ENCODE results near the gene NAV2.
A peak's percentile ranks its signal among the peaks of the same experiment; 100 is the strongest.

NAV2 gene

DNA sequence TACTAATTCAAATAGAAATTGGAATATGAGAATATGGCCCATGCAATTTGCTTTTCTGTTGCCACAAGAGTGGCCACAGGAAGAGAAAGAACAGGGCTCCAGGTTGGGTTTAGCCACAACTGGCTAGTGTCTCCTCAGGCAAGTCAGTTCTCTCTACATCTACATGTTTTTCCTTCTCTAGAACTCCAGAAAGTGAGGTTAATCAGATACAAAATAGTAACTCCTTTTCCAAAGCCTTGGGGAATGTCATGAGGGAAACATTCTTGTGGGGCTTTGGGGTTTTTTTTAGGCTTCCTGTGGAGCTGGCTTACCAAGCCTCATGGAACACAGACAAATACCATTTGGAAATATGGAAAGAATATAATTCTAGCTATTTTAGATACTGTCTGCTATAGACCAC, 161.6 kb downstream of the NAV2 start:
- DNase-seq = no peak
- no peak overlapping the region for H3K4me3 Mint-ChIP-seq
- H3K36me3 Mint-ChIP-seq (ENCODE audit: low read depth) = no peaks in the 10 kb centered on the region
- no peaks in the 10 kb centered on the region for H3K9me3 Mint-ChIP-seq
- TF ChIP-seq, protein P1, sequence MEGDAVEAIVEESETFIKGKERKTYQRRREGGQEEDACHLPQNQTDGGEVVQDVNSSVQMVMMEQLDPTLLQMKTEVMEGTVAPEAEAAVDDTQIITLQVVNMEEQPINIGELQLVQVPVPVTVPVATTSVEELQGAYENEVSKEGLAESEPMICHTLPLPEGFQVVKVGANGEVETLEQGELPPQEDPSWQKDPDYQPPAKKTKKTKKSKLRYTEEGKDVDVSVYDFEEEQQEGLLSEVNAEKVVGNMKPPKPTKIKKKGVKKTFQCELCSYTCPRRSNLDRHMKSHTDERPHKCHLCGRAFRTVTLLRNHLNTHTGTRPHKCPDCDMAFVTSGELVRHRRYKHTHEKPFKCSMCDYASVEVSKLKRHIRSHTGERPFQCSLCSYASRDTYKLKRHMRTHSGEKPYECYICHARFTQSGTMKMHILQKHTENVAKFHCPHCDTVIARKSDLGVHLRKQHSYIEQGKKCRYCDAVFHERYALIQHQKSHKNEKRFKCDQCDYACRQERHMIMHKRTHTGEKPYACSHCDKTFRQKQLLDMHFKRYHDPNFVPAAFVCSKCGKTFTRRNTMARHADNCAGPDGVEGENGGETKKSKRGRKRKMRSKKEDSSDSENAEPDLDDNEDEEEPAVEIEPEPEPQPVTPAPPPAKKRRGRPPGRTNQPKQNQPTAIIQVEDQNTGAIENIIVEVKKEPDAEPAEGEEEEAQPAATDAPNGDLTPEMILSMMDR (IDR thresholded peaks at IDR 0.05) = no peak
- H3K27ac Mint-ChIP-seq = no peak overlapping the region
- no peaks in the 10 kb centered on the region for H3K27me3 Mint-ChIP-seq (ENCODE audit: low read depth, poor library complexity)
- H3K4me1 Mint-ChIP-seq = peaks cover 15% of the 10 kb centered on the region

DNA sequence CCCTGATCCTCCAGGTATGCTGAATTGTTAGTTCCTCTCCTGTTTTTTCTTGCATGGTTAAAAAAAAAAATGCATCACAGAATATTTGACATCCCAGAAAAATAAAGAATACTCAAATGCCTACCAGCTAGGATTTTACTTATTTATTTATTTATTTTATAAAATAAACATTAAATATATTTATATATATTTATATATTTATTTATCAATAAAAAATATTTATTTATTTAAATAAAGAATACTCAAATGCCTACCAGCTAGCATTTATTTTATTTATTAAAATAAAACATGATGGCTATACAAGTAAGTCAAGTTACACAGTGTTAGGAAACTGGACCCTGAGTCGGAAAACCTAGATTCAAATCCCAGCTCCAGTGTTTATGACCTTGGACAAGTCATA, 164.1 kb downstream of the NAV2 start:
- TF ChIP-seq, protein P1 (IDR thresholded peaks at IDR 0.05) = no peak
- Mint-ChIP-seq H3K4me3 (no peak overlapping the region), H3K4me1 (peaks cover 22% of the 10 kb centered on the region), H3K36me3 (ENCODE audit: low read depth) (no peaks in the 10 kb centered on the region), H3K9me3 (no peaks in the 10 kb centered on the region), H3K27ac (no peak overlapping the region), H3K27me3 (ENCODE audit: low read depth, poor library complexity) (no peaks in the 10 kb centered on the region)
- DNase-seq = no peak

DNA sequence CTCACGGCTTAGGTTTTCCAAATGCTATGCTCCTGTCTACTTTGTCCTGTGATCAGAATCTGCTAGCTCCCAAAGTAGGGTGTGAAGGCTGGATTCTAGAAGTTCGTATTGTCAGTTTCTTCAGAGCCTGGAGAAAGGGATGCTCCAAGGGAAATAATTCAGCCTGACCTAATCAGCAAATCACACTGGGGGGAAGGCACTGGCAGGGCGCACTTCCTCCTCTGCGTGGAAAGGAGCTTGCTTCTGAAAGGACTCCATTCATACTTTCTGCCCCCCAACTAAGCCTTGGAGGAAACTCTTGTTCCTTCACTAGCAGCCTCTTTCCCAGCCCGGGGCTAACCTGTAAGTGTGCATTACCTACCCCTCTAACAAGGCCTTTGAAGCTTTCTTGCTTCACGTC, 165.9 kb downstream of the NAV2 start:
- no peaks in the 10 kb centered on the region for H3K36me3 Mint-ChIP-seq (ENCODE audit: low read depth)
- H3K4me3 Mint-ChIP-seq = no peak overlapping the region
- no peak for DNase-seq
- H3K27ac Mint-ChIP-seq = peak overlapping the region; percentile 15
- no peaks in the 10 kb centered on the region for H3K9me3 Mint-ChIP-seq
- peaks cover 22% of the 10 kb centered on the region for H3K4me1 Mint-ChIP-seq
- no peaks in the 10 kb centered on the region for H3K27me3 Mint-ChIP-seq (ENCODE audit: low read depth, poor library complexity)
- TF ChIP-seq, protein P1 (IDR thresholded peaks at IDR 0.05) = no peak

DNA sequence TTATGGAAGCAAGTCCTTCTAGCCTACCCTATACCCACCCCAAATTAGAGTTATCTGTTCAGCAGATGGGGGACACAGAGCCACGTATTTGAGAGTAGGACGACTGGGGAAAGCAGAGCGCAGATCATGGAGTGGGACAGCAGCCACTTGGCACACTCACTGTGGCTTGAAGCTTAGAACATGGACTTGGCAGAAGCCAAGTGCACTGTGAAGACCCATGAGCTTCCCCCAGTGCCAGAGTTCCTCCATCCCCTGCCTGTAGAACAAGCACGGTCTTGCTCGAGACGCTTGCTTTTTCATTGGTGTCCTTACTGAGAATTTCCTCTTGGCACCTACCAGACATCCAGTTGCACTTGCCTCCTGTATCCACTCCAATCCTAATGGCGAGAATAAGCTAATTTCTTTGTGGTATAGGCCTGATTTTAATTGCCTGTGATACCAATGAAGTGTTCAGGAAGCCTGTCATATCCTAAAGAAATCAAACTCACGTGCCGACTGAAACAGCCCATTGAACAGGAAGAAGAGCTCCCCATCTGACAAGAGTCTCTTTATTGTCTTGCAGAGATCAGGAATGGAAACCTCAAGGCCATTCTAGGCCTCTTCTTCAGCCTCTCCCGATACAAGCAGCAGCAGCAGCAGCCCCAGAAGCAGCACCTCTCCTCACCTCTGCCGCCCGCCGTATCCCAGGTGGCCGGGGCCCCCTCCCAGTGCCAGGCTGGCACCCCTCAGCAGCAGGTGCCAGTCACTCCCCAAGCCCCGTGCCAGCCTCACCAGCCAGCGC, 166.9 kb downstream of the NAV2 start:
- no peaks in the 10 kb centered on the region for H3K36me3 Mint-ChIP-seq (ENCODE audit: low read depth)
- TF ChIP-seq, protein P1 (IDR thresholded peaks at IDR 0.05) = no peak
- H3K4me3 Mint-ChIP-seq = no peak overlapping the region
- H3K27ac Mint-ChIP-seq = no peak overlapping the region
- H3K9me3 Mint-ChIP-seq = no peaks in the 10 kb centered on the region
- H3K4me1 Mint-ChIP-seq = peaks cover 22% of the 10 kb centered on the region
- no peaks in the 10 kb centered on the region for H3K27me3 Mint-ChIP-seq (ENCODE audit: low read depth, poor library complexity)
- DNase-seq = no peak

DNA sequence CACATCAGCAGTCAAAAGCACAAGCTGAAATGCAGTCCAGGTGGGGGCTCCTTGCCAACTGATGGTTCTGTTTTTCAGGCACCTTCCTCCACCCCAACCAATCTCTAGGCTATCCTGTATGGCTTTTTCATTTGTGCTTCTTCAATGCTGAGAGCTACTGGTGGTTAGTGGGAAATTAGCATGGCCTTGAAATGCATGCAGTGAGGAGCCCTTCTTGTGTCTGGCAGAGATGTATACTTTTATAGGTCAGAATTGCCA, 167.4 kb downstream of the NAV2 start:
- Mint-ChIP-seq H3K27ac (no peak overlapping the region), H3K9me3 (no peaks in the 10 kb centered on the region)
- DNase-seq = no peak

DNA sequence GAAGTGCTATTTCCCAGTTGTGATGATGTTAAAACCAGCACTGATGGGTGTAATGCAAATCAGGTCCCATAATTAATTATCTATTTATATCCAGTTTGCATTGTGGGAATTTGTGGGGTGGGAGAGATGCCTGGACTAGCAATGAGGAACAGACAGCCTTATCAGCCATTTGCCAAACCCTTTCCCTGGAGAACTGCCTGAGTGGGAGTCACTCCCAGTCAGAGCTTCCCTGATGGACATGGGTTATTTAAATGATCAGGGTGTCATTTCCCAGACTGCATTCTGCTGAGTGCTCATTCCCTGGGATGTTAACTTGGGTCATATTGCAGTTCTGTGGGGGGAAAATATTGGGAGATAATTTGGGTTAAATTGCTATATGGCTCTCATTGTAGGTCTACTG, 168.5 kb downstream of the NAV2 start:
- Mint-ChIP-seq H3K36me3 (ENCODE audit: low read depth) (no peaks in the 10 kb centered on the region), H3K4me3 (no peak overlapping the region), H3K9me3 (no peaks in the 10 kb centered on the region), H3K27ac (no peak overlapping the region), H3K4me1 (peaks cover 22% of the 10 kb centered on the region), H3K27me3 (ENCODE audit: low read depth, poor library complexity) (no peaks in the 10 kb centered on the region)
- DNase-seq = no peak
- TF ChIP-seq, protein P1 (IDR thresholded peaks at IDR 0.05) = no peak

More for the DNA sequence above, 167.4 kb downstream of the NAV2 start:
- Mint-ChIP-seq H3K36me3 (ENCODE audit: low read depth) (no peaks in the 10 kb centered on the region), H3K27me3 (ENCODE audit: low read depth, poor library complexity) (no peaks in the 10 kb centered on the region), H3K4me1 (peaks cover 22% of the 10 kb centered on the region), H3K4me3 (no peak overlapping the region)
- TF ChIP-seq, protein P1 (IDR thresholded peaks at IDR 0.05) = no peak
